ENCODE data around the gene MBNL1. TPM values are rescaled to one million over a fixed set of nuclear protein-coding genes. Genes with fewer than 3 reads are reported as not detected.

MBNL1 gene
- total RNA-seq, 2 experiments from 2014 or later = 163 to 174 TPM

DNA sequence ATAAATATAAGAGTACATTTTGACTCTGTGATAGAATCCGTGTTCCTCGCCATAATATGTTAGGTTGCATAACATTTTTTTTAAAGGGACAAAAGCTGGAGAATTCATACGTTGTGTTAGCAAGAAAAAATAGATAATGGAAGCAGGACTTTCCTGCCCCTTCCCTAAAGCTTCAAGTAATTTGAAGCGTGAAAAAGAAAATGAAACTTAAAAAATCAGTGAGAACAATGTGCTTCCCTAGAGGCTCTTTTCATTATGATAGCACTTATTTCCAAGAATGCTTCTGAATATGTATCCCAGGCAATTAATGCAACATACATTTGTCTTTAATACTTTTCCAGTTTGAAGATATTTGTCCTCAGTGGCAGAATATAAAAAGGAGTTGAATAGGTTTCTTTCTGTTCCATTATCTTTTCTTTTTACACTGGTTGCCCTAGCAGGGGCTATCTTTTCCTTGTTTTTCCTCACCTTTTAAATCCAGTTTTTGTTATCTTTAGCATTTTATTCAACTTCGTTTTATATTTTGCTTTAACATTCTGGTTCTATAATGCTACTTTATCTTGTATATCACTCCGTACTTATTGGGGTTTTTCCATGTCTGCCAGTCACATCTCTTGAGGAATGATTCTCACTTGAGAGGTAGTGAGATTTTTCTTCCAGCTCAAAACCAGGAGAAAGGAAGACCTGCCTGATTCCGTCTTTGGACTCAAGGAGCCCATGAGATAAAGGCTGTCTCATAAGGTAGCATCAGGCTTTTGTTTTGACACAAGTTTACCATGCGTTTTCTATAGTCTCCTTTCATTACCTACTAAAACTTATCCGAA is 113.8 kb downstream of the MBNL1 start:
- no peak for DNase-seq (ENCODE audit: low spot score)
- H3K9me3 ChIP-seq (ENCODE audit: low read length) = no peaks in the 10 kb centered on the region; the same call in 1 of the 2 replicates
- H3K79me2 ChIP-seq (ENCODE audit: insufficient read depth, low read depth, low read length) = peaks cover 100% of the 10 kb centered on the region
- H3K4me2 ChIP-seq (ENCODE audit: low read length) = no peak overlapping the region
- TF ChIP-seq CTCF (conservative IDR thresholded peaks at IDR 0.05; ENCODE audit: low read length) (no peak), EZH2phosphoT487 (IDR thresholded peaks at IDR 0.05; ENCODE audit: borderline replicate concordance, low read depth, low read length) (no peak)
- POLR2A ChIA-PET = interaction anchor here (0.6 to 2.1 kb wide), 8 partner anchors 8 to 144 kb away, joined by 3 to 20 read pairs (median 3); no protein-coding TSS in a partner anchor
- CTCF ChIA-PET (ENCODE audit: unreplicated experiment) = no interaction called here
- BruUV-seq (replicated peaks) = no TSS peak
- peaks cover 20% of the 10 kb centered on the region for H3K36me3 ChIP-seq (ENCODE audit: insufficient read depth, low read length)
- peaks cover 41% of the 10 kb centered on the region for H3K4me1 ChIP-seq (ENCODE audit: insufficient read depth, low read length, poor library complexity, severe bottlenecking)
- no peak overlapping the region for H3K27ac ChIP-seq (ENCODE audit: low read depth, low read length, poor library complexity, severe bottlenecking)
- intact Hi-C loops (cut with micrococcal nuclease; ENCODE audit: unreplicated experiment) = no loop called here
- H2AFZ ChIP-seq (ENCODE audit: low read length) = no peak overlapping the region
- H4K20me1 ChIP-seq (ENCODE audit: insufficient read depth, low read length) = peaks cover 41% of the 10 kb centered on the region
- H3K4me3 ChIP-seq (ENCODE audit: low read depth, low read length, poor library complexity, severe bottlenecking) = no peak overlapping the region
- H3K9me2 ChIP-seq (ENCODE audit: insufficient read depth, low read length) = no peaks in the 10 kb centered on the region

- TF ChIP-seq CTCF (conservative IDR thresholded peaks at IDR 0.05; ENCODE audit: low read length) = no peak
- TF ChIP-seq EZH2phosphoT487 (IDR thresholded peaks at IDR 0.05; ENCODE audit: borderline replicate concordance, low read depth, low read length) = no peak
- Histone ChIP-seq H2AFZ (ENCODE audit: low read length) (no peak overlapping the region), H3K4me1 (ENCODE audit: insufficient read depth, low read length, poor library complexity, severe bottlenecking) (peaks cover 35% of the 10 kb centered on the region), H3K27ac (ENCODE audit: low read depth, low read length, poor library complexity, severe bottlenecking) (no peak overlapping the region), H3K79me2 (ENCODE audit: insufficient read depth, low read depth, low read length) (peaks cover 100% of the 10 kb centered on the region), H3K9me3 (ENCODE audit: low read length) (no peaks in the 10 kb centered on the region), H4K20me1 (ENCODE audit: insufficient read depth, low read length) (peaks cover 43% of the 10 kb centered on the region), H3K4me2 (ENCODE audit: low read length) (no peak overlapping the region), H3K4me3 (ENCODE audit: low read depth, low read length, poor library complexity, severe bottlenecking) (no peak overlapping the region), H3K36me3 (ENCODE audit: insufficient read depth, low read length) (peaks cover 14% of the 10 kb centered on the region), H3K9me2 (ENCODE audit: insufficient read depth, low read length) (no peaks in the 10 kb centered on the region)
- BruUV-seq (replicated peaks) = no TSS peak
- DNase-seq (ENCODE audit: low spot score) = no peak
- CTCF ChIA-PET (ENCODE audit: unreplicated experiment) = no interaction called here
- intact Hi-C loops (cut with micrococcal nuclease; ENCODE audit: unreplicated experiment) = no loop called here
- POLR2A ChIA-PET = interaction anchor here (0.6 to 1.4 kb wide), 7 partner anchors 8 to 144 kb away, joined by 3 to 4 read pairs (median 3); no protein-coding TSS in a partner anchor
Measured at GRCh38 chr3:152383136-152383606, 114.4 kb downstream of the MBNL1 start.

- Histone ChIP-seq H3K27ac (ENCODE audit: low read depth, low read length, poor library complexity, severe bottlenecking) (no peak overlapping the region), H2AFZ (ENCODE audit: low read length) (no peak overlapping the region), H3K4me2 (ENCODE audit: low read length) (no peak overlapping the region), H3K9me3 (ENCODE audit: low read length) (no peaks in the 10 kb centered on the region), H3K4me1 (ENCODE audit: insufficient read depth, low read length, poor library complexity, severe bottlenecking) (peaks cover 23% of the 10 kb centered on the region), H3K4me3 (ENCODE audit: low read depth, low read length, poor library complexity, severe bottlenecking) (no peak overlapping the region), H3K9me2 (ENCODE audit: insufficient read depth, low read length) (no peaks in the 10 kb centered on the region), H3K79me2 (ENCODE audit: insufficient read depth, low read depth, low read length) (peaks cover 98% of the 10 kb centered on the region), H4K20me1 (ENCODE audit: insufficient read depth, low read length) (peaks cover 48% of the 10 kb centered on the region), H3K36me3 (ENCODE audit: insufficient read depth, low read length) (peaks cover 10% of the 10 kb centered on the region; the same call in 1 of the 2 replicates)
- no peak for TF ChIP-seq CTCF (conservative IDR thresholded peaks at IDR 0.05; ENCODE audit: low read length)
- no peak for TF ChIP-seq EZH2phosphoT487 (IDR thresholded peaks at IDR 0.05; ENCODE audit: borderline replicate concordance, low read depth, low read length)
- no TSS peak for BruUV-seq (replicated peaks)
- ChIA-PET CTCF (ENCODE audit: unreplicated experiment) (no interaction called here), POLR2A (interaction anchor here (0.7 to 1.0 kb wide), 3 partner anchors 9 to 640 kb away, joined by 3 read pairs; no protein-coding TSS in a partner anchor)
- intact Hi-C loops (cut with micrococcal nuclease; ENCODE audit: unreplicated experiment) = no loop called here
- DNase-seq (ENCODE audit: low spot score) = no peak
Measured at GRCh38 chr3:152384412-152384811, 115.7 kb downstream of the MBNL1 start.
